Glomerular visceral epithelial cell (primary cell): Measurements from ENCODE around the gene LRRC52.
A peak's percentile ranks its signal among the peaks of the same experiment; 100 is the strongest.

Experiments
- DNase-seq: peaks from one replicate; pipeline ENCODE4 v3.0.0-alpha.2; 2016; ENCODE audit errors: extremely low spot score

The LRRC52 gene

GRCh38 chr1:165537356-165538109 lies 6.3 kb upstream of the LRRC52 start:
- DNase-seq: no peak

DNA sequence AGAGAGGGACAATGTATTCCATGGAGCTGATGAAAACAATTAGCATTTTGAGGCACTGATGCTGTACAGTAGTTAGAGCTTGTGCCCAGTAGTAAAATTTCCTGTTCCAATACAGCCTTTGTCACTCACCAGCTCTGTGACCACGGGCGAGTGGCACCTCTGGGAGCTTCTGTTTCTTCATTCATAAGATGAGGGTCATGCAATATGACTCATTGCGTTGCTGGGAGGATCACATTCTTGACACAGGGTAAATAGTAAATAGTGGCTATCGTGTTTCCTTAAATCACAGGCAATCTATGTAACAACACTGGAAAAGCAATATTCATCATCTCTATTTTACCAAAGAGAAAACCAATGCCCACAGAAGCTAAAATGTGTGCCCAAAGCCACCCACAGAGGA lies 4.5 kb upstream of the LRRC52 start:
- DNase-seq: no peak

GRCh38 chr1:165539908-165540307 lies 3.9 kb upstream of the LRRC52 start:
- no peak for DNase-seq

DNA sequence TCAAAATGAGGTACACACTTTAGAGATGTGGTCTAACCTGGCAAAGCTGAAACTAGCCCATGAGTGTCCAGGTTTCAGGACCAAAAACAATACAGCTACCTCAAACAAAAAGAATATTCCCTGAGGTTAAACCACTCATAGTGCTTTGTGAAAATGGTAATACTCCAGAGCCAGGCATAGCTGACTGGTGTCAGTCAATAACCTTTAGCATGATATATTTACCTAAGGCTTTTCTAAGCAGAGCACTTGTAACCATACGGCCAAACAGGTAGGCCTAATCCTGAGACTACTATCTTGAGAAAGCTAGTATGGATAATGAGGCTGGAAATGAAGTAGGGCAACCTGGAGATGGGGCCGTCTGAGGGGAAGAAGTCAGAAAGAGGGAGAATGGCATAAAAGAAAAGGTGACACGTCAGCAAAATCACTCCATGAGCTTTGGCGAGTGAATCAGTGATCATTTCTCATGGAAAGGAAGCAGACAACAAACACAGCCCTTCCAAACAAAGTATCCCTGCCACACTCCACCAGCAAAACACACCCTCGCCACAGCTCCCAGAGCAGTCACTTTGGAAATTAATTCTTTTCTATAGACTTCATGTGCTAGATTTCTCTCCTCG lies 1.7 kb upstream of the LRRC52 start:
- no peak for DNase-seq

- no peak for DNase-seq
These were observed 1.2 kb upstream of the LRRC52 start for GRCh38 chr1:165542647-165543046.

GRCh38 chr1:165544996-165545395 lies 1.2 kb downstream of the LRRC52 start:
- no peak for DNase-seq

- no peak for DNase-seq
These were observed 2.2 kb downstream of the LRRC52 start for GRCh38 chr1:165545974-165546373.

DNA sequence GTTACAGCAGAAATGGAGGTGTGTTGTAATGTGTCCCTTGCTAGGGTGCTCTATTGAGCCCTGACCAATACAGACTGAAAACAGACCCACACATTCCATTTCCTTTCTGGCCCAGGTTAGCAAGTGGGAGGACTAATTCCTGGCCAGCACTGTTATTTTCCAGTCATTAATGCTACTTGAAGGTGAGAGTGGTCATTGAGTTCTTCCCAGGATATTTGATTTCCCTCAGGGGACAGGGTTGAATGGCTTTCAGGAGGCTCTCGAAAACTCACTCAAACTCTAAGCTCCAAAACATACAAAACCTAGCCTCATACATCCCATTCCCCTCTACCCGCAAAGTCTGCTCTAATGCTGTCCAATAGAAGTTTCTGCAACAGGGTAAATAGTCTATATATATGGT lies 6.2 kb downstream of the LRRC52 start:
- no peak for DNase-seq

GRCh38 chr1:165551469-165551868 lies 7.7 kb downstream of the LRRC52 start:
- no peak for DNase-seq

DNA sequence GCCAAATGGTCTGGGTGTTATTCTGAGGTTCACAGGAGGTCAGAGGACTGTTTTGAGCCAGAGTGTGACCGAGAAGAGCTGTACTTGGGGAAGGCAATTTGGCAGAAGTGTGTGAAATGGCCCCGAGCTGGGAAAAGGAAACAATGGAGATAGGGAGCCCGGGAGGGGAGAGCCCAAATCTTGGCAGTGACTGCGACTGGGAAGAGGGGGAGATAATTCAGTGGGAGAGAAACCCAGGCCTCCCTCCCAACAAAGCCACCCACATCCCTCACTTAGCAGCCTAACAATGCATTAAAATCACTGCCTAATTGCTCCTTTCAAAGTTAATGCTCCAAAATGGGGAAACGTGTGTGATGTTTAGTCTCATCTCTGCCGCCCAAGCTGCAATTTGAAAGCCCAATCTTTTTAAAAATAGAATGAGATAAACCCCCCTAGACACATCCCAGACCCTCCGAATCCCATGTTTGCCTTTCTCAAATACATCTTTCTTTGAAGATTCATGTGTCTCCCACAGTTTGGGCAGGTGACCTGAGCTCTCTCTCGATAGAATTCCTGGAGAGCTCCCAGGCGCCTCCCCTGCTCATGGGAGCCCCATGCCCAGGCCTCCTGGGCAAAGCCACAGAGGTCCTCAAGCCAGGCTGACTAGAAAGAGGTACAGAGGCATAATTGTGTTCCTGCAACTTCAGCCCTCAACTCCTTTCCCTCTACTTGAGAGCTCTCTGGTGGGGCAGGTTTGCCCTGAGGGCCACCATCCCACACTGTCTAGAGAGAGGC lies 17.3 kb downstream of the LRRC52 start:
- DNase-seq: no peak

DNA sequence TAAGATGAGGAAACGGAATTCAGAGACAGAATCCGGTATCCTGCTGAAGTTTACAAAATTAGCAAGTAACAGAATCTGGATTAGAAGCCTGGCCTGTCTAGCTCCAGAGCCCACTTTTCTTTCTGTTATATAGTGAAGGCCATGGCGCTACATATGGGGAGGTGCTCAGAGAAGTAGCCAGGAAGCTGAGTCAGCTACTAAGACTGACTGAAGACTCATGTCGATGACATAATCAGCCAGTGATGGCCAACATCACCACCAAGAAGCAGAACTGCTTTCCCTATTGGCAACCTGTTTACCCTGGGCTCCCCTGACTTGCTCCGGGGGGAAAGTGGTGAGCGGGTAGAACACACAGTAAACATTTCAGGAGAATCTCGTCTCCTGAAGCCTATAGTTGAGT lies 18.8 kb downstream of the LRRC52 start:
- DNase-seq: no peak

GRCh38 chr1:165563551-165563950 lies 19.8 kb downstream of the LRRC52 start:
- no peak for DNase-seq

DNA sequence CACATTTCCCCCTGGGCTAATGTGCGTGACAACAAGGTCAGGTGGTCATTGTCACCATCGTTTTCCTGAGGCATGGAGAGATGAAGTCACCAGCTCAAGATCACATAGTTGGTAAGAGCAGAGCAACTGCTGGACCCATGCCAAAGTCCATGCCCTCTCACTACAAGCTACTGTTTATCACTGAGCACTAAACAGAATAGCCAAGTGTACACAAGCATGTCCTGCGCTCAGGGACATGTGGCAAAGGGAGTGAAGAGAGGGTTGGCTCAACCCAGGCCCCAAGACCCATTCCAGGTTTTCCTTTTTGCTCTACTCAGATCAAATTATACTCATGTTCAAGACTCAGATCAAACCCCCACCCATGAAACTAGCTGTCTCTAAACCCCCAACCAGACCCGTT lies 20.8 kb downstream of the LRRC52 start:
- no peak for DNase-seq

DNA sequence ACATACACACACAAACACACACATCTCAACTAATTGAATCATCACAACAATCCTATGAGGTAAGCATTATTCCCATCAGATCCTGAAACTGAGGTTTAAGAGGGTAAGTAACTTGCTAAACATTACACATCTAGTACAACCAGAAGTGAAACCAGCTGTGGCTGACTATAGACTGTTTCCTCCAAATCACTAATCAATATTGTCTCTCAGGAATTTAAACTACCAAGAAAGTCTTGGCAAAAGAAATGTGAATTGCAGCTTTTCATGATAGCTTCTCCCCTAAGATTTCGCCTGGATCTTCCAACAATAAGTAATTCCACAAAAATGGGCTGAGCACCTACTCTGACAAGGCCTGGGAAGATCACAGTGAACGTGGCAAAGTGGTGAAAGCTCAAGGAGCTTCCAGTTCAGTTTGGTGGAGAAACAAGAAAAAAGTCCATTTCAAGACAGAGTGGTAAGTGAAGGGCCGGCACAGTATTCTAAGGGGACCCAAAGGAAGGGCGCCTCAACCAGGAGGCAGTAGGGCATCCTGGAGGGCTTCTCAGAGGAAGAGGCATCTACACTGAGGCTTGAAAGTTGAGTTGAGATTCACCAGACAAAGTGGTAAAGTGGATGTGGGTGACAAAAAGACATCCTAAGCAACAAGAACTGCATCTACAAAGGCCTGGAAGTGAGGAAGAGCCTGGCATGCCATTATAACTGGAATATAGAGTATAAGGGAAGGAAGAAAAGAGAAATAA lies 22.1 kb downstream of the LRRC52 start:
- DNase-seq: no peak

DNA sequence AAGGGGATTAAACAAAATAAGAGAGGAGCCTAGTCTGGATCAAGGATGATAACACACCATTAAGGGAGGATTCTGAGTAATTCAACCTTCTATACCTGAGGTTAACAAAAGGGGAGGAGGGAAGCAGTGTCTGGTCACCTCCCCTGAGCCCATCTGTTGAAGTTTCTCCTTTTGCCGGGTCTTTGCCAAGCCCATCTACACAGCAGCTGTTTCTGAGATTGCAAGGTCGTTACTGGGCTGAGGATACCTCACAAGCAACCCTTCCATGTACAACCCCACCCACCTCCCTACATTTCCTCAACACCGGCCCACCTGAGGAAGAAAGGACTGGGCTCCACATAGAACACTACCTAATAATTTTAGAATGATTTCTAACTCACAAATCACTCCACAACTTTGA lies 26.3 kb downstream of the LRRC52 start:
- DNase-seq: no peak

GRCh38 chr1:165573787-165574186 lies 30.0 kb downstream of the LRRC52 start:
- no peak for DNase-seq

GRCh38 chr1:165574295-165574694 lies 30.5 kb downstream of the LRRC52 start:
- DNase-seq: no peak

DNA sequence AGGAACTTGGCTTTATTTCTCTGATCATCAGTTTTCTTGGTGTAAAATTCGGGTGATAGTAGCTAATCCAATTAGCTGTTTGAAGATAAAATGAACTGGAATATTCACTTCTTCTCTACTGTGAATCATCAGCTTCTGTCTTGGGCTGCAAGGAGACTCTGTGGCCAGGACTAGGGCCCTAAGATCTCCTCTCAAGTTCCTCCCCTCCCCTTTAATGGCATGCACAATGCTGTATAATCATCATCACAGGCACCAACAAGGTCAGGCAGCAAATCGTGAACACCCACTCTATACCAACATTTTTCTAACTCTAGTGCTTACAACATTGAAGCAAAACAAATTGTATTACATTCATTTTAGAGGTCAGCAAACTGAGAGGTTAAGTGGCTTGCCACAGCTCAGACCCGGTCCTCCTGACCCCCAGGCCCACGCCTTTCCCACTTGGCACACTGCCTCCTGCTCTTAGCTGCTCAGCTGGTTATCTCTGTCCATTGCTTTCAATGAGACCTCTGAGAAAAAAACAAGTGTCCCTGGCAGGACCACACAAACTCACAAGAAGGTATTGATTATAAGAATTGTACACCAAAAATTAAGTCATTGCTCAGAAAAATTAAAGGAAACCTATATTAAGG lies 31.8 kb downstream of the LRRC52 start:
- no peak for DNase-seq

GRCh38 chr1:165576536-165576935 lies 32.7 kb downstream of the LRRC52 start:
- no peak for DNase-seq

- DNase-seq: no peak
These were observed 33.9 kb downstream of the LRRC52 start for GRCh38 chr1:165577707-165578106.

DNA sequence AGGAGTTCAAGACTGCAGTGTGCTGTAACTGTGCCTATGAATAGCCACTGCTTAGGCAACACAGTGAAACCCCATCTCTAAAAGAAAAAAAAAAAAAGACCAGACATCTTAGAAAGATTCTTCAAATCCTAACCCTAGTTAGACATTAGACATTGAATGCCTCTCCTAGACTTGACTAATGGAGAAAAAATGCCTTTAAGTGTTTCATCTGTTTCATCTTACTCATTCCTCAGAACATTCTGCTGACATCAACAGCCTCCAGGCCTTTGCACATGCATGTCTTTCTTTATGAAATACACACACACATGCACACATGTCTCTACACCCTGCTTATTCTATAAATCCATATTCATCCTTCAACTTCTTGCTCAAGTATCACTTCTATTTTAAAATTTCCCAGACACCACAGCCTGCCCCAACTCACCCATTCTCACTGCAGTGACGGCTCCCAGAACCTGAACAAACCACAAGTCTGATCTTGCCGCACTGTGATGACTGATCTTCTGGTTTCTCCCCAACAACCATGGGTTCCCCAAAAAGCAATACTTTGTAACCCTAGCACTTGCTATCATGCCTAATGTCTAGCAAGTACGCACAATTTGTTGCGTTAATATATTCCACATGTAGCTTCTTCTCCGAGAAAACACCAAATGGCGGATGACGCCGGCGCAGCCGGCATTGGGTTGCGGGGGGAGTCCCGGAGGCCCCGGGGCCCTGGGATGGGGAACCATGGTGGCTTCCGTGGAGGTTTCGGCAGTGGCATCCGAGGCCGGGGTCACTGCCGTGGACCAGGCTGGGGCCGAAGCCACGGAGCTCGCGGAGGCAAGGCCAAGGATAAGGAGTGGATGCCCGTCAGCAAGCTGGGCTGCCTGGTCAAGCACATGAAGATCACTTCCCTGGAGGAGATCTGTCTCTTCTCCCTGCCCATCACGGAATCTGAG lies 37.4 kb downstream of the LRRC52 start:
- DNase-seq: peak; percentile 51
